H1 (cell line): ENCODE data around the gene MLKL.

Experiments used
- ATF3 ChIP-seq: IDR thresholded peaks from 2 replicates; pipeline ENCODE4 v1.6.1; 2011; ENCODE audit warnings: low read depth, mild to moderate bottlenecking, low read length; ENCODE audit not compliant: insufficient read depth
- CTCF ChIP-seq, 3 experiments: IDR thresholded peaks; 1 replicate in 2 of 3; 2 replicates in 1 of 3; pipeline versions ENCODE4 v1.5.1 to v1.6.1; 2011; ENCODE audit warnings: low read length in 3 of 3, mild to moderate bottlenecking in 3 of 3, inconsistent platforms in 2 of 3, low read depth in 1 of 3, moderate library complexity in 1 of 3; ENCODE audit not compliant: insufficient read depth in 1 of 3; ENCODE audit errors: control extremely low read depth in 1 of 3
- EZH2 ChIP-seq: fragments of 200-600 bp; sonication (generic); IDR thresholded peaks from 2 replicates; pipeline ENCODE4 v1.7.1; 2012; ENCODE audit warnings: low read depth, mild to moderate bottlenecking, moderate library complexity, low read length, inconsistent platforms; ENCODE audit not compliant: severe bottlenecking
- JUND ChIP-seq: IDR thresholded peaks from 2 replicates; pipeline ENCODE4 v1.6.1; 2011; ENCODE audit warnings: mild to moderate bottlenecking, improper control_type of control experiment, low read length
- POLR2A ChIP-seq, 2 experiments: IDR thresholded peaks; 1 replicate in 1 of 2; 2 replicates in 1 of 2; pipeline ENCODE4 v1.6.1; 2011; ENCODE audit warnings: low read depth in 2 of 2, low read length in 2 of 2, mild to moderate bottlenecking in 2 of 2; ENCODE audit errors: control extremely low read depth in 1 of 2
- RAD21 ChIP-seq, 2 experiments: IDR thresholded peaks in 1 of 2; conservative IDR thresholded peaks in 1 of 2; 2 replicates each; pipeline ENCODE4 v1.6.1; 2011; ENCODE audit warnings: low read depth in 2 of 2, low read length in 2 of 2, improper control_type of control experiment in 1 of 2, inconsistent platforms in 1 of 2, mild to moderate bottlenecking in 1 of 2, moderate library complexity in 1 of 2
- SAP30 ChIP-seq: fragments of 300-600 bp; sonication (generic); IDR thresholded peaks from 2 replicates; pipeline ENCODE4 v1.7.1; 2012; ENCODE audit warnings: low read length, moderate library complexity, mild to moderate bottlenecking, inconsistent platforms; ENCODE audit not compliant: insufficient read depth, insufficient replicate concordance
- SIN3A ChIP-seq, 2 experiments: IDR thresholded peaks in 1 of 2; conservative IDR thresholded peaks in 1 of 2; 2 replicates each; pipeline ENCODE4 v1.6.1; 2011 to 2012; ENCODE audit warnings: low read length in 2 of 2, improper control_type of control experiment in 1 of 2, low read depth in 1 of 2, mild to moderate bottlenecking in 1 of 2
- SP4 ChIP-seq: IDR thresholded peaks from 2 replicates; pipeline ENCODE4 v1.6.1; 2012; ENCODE audit warnings: low read length, inconsistent platforms
- TAF1 ChIP-seq: IDR thresholded peaks from 2 replicates; pipeline ENCODE4 v1.6.1; 2011; ENCODE audit warnings: mild to moderate bottlenecking, low read depth, low read length

DNA sequence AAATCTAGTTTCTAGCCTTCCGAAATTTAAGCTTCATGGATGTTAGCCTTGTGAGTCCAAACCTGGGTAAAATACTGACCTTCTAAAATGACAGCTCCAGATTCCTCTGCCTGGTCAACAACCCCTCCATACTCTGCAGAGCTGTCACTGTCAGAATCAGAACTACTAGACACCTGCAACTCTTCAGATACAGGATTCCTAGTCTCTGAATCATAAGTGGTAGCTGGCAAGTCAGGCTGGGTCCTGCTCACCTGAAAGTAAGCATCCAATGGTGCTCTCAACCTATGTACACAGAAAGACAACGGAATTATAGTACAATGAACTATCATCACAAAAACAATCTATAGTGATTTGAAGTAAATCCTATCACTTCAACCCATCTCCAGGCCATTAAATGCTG, 48.8 kb downstream of the MLKL start:
- no peak for TF ChIP-seq SIN3A (conservative IDR thresholded peaks at IDR 0.05 in 1 of 2, IDR thresholded peaks at IDR 0.05 in 1 of 2; ENCODE audit: low read depth in 1 of 2, low read length in 2 of 2)
- no peak for TF ChIP-seq RAD21 (IDR thresholded peaks at IDR 0.05 in 1 of 2, conservative IDR thresholded peaks at IDR 0.05 in 1 of 2; ENCODE audit: low read depth in 2 of 2, low read length in 2 of 2)
- no peak for TF ChIP-seq ATF3
- TF ChIP-seq TAF1: no peak
- no peak for TF ChIP-seq SP4
- no peak for TF ChIP-seq POLR2A (IDR thresholded peaks at IDR 0.05; ENCODE audit: control extremely low read depth in 1 of 2, low read depth in 2 of 2, low read length in 2 of 2)
- TF ChIP-seq JUND: no peak
- TF ChIP-seq EZH2: no peak
- TF ChIP-seq CTCF (IDR thresholded peaks at IDR 0.05; ENCODE audit: control extremely low read depth in 1 of 3, insufficient read depth in 1 of 3, low read depth in 1 of 3, low read length in 3 of 3): no peak
- no peak for TF ChIP-seq SAP30
